ENCODE data around the gene DIDO1. TPM values are rescaled to one million over a fixed set of nuclear protein-coding genes. Genes with fewer than 3 reads are reported as not detected.

The DIDO1 gene
- total and polyA plus RNA-seq, 2 of the 13 experiments (the other 11 are each of a cell fraction or from before 2014, with no cell fraction given) = 75.0 to 75.1 TPM

DNA sequence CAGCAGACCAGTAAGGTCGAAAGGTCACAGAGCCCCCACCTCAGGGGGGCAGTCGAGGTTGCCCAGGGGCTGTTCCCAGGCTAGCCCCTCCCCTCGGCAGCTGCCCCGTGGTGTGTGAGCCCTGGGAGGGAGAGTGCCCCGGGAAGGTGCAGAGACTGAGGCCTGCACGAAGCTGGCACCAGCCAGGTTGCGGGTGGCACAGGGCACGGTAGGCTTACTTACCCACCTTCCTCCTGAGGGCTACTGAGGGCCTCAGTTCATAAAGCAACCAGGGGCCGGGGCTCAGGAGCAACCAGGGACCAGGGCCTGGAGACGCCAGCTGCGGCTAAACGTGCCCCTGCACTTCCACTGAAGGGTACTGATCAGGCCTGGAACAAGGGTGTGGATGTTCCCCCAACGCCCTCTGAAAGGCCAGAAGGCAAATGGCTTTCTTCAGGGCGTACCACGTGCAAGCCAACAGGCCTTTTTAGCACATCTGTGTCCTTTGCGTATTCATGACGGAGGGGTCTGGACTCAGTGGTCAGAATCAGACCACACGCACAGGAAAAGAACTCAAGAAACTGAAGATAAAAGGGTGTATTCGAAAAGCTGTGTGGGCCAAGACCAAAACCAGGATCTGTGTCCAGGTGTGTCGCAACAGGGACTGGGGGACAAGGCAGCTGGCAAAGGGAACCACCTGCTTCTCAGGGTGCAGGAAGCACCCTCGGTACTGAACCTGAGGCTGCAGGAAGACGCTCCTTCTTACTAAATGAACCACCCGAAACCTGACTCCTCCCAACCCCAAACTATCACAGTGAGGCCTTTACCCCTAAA, 40.2 kb downstream of the DIDO1 start (continued):
- TF ChIP-seq, protein P1, sequence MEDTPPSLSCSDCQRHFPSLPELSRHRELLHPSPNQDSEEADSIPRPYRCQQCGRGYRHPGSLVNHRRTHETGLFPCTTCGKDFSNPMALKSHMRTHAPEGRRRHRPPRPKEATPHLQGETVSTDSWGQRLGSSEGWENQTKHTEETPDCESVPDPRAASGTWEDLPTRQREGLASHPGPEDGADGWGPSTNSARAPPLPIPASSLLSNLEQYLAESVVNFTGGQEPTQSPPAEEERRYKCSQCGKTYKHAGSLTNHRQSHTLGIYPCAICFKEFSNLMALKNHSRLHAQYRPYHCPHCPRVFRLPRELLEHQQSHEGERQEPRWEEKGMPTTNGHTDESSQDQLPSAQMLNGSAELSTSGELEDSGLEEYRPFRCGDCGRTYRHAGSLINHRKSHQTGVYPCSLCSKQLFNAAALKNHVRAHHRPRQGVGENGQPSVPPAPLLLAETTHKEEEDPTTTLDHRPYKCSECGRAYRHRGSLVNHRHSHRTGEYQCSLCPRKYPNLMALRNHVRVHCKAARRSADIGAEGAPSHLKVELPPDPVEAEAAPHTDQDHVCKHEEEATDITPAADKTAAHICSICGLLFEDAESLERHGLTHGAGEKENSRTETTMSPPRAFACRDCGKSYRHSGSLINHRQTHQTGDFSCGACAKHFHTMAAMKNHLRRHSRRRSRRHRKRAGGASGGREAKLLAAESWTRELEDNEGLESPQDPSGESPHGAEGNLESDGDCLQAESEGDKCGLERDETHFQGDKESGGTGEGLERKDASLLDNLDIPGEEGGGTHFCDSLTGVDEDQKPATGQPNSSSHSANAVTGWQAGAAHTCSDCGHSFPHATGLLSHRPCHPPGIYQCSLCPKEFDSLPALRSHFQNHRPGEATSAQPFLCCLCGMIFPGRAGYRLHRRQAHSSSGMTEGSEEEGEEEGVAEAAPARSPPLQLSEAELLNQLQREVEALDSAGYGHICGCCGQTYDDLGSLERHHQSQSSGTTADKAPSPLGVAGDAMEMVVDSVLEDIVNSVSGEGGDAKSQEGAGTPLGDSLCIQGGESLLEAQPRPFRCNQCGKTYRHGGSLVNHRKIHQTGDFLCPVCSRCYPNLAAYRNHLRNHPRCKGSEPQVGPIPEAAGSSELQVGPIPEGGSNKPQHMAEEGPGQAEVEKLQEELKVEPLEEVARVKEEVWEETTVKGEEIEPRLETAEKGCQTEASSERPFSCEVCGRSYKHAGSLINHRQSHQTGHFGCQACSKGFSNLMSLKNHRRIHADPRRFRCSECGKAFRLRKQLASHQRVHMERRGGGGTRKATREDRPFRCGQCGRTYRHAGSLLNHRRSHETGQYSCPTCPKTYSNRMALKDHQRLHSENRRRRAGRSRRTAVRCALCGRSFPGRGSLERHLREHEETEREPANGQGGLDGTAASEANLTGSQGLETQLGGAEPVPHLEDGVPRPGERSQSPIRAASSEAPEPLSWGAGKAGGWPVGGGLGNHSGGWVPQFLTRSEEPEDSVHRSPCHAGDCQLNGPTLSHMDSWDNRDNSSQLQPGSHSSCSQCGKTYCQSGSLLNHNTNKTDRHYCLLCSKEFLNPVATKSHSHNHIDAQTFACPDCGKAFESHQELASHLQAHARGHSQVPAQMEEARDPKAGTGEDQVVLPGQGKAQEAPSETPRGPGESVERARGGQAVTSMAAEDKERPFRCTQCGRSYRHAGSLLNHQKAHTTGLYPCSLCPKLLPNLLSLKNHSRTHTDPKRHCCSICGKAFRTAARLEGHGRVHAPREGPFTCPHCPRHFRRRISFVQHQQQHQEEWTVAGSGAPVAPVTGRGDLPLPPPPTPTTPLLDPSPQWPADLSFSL (CRISPR knock-in tag; IDR thresholded peaks at IDR 0.05) = no peak
- TF ChIP-seq IRF9 (CRISPR knock-in tag; IDR thresholded peaks at IDR 0.05; ENCODE audit: borderline replicate concordance) (no peak), ZNF879 (CRISPR knock-in tag; IDR thresholded peaks at IDR 0.05) (no peak), ZNF30 (CRISPR knock-in tag; IDR thresholded peaks at IDR 0.05) (no peak), ZFYVE20 (CRISPR knock-in tag; IDR thresholded peaks at IDR 0.05; ENCODE audit: borderline replicate concordance, low read depth) (no peak), ELK4 (CRISPR knock-in tag; IDR thresholded peaks at IDR 0.05; ENCODE audit: borderline replicate concordance) (no peak), TMF1 (CRISPR knock-in tag; IDR thresholded peaks at IDR 0.05; ENCODE audit: low read depth) (no peak), KLF16 (CRISPR knock-in tag; IDR thresholded peaks at IDR 0.05) (no peak), ZNF292 (CRISPR knock-in tag; IDR thresholded peaks at IDR 0.05; ENCODE audit: borderline replicate concordance, low read depth) (no peak), MED1 (CRISPR knock-in tag; IDR thresholded peaks at IDR 0.05) (no peak), SAFB2 (CRISPR knock-in tag; IDR thresholded peaks at IDR 0.05; ENCODE audit: borderline replicate concordance, low read depth) (no peak), ZNF768 (CRISPR knock-in tag; IDR thresholded peaks at IDR 0.05) (peak; percentile 27; the same call in 1 of the 2 replicates), ZMAT3 (CRISPR knock-in tag; conservative IDR thresholded peaks at IDR 0.05) (no peak), ZSCAN30 (CRISPR knock-in tag; IDR thresholded peaks at IDR 0.05) (no peak; the same call in 1 of the 2 replicates), GLI4 (CRISPR knock-in tag; IDR thresholded peaks at IDR 0.05; ENCODE audit: borderline replicate concordance) (no peak), ZBTB3 (CRISPR knock-in tag; IDR thresholded peaks at IDR 0.05; ENCODE audit: borderline replicate concordance, low read depth) (no peak), REXO4 (CRISPR knock-in tag; IDR thresholded peaks at IDR 0.05; ENCODE audit: borderline replicate concordance) (no peak), ZNF207 (IDR thresholded peaks at IDR 0.05; ENCODE audit: borderline replicate concordance) (no peak)
- TF ChIP-seq, protein P2, sequence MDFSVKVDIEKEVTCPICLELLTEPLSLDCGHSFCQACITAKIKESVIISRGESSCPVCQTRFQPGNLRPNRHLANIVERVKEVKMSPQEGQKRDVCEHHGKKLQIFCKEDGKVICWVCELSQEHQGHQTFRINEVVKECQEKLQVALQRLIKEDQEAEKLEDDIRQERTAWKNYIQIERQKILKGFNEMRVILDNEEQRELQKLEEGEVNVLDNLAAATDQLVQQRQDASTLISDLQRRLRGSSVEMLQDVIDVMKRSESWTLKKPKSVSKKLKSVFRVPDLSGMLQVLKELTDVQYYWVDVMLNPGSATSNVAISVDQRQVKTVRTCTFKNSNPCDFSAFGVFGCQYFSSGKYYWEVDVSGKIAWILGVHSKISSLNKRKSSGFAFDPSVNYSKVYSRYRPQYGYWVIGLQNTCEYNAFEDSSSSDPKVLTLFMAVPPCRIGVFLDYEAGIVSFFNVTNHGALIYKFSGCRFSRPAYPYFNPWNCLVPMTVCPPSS (IDR thresholded peaks at IDR 0.05) = no peak

Measured in HepG2 (cell line).